Measurements from ENCODE around the gene THSD4. TPM values are rescaled to one million over a fixed set of nuclear protein-coding genes. Genes with fewer than 3 reads are reported as not detected.

The THSD4 gene
- total RNA-seq, 1 experiment from 2014 or later, result 65.4 TPM

DNA sequence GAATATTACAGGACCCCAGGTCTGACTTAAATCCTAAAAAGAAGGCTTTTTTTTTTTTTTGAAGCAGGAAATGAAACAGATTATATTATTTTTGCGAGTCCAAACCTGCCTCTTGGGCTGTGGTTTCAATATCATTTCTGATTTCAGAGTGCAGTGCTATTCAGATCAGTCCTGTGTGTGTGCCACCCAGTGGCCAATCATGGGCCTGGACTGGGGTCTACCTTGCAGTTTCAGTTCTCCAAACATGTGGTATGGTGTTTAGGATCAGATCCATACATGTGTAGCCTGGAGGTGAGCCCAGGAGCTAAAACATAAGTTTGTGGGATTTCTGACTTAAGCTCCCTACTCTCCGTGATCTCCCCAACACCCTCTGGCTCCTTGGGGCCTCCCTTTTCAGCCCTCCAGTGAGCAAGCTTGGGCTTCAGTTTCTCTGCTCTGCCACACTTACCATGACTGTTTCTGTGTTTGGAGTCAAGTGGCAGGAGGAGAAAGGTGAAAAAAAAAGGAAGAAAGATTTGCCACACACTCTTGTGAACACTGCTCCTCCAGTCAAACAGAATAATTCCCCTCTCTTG lies 12.1 kb upstream of the THSD4 start:
- H3K4me1 ChIP-seq (ENCODE audit: control insufficient read depth, insufficient read depth, low read length), result 0 out of 2 replicates have a peak, but pooled peaks cover 4% of the 10 kb centered on the region
- H3K27ac ChIP-seq (ENCODE audit: low read length), result peak overlapping the region; percentile 5
- CTCF ChIA-PET, result interaction anchor here (0.7 kb wide), 1 partner anchor 19 kb away, joined by 5 read pairs; no protein-coding TSS in a partner anchor
- TF ChIP-seq, protein P1, sequence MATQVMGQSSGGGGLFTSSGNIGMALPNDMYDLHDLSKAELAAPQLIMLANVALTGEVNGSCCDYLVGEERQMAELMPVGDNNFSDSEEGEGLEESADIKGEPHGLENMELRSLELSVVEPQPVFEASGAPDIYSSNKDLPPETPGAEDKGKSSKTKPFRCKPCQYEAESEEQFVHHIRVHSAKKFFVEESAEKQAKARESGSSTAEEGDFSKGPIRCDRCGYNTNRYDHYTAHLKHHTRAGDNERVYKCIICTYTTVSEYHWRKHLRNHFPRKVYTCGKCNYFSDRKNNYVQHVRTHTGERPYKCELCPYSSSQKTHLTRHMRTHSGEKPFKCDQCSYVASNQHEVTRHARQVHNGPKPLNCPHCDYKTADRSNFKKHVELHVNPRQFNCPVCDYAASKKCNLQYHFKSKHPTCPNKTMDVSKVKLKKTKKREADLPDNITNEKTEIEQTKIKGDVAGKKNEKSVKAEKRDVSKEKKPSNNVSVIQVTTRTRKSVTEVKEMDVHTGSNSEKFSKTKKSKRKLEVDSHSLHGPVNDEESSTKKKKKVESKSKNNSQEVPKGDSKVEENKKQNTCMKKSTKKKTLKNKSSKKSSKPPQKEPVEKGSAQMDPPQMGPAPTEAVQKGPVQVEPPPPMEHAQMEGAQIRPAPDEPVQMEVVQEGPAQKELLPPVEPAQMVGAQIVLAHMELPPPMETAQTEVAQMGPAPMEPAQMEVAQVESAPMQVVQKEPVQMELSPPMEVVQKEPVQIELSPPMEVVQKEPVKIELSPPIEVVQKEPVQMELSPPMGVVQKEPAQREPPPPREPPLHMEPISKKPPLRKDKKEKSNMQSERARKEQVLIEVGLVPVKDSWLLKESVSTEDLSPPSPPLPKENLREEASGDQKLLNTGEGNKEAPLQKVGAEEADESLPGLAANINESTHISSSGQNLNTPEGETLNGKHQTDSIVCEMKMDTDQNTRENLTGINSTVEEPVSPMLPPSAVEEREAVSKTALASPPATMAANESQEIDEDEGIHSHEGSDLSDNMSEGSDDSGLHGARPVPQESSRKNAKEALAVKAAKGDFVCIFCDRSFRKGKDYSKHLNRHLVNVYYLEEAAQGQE (IDR thresholded peaks at IDR 0.05; ENCODE audit: insufficient read depth in 1 of 2, low read depth in 2 of 2, low read length in 1 of 2), result no peak
- TF ChIP-seq, protein P2, sequence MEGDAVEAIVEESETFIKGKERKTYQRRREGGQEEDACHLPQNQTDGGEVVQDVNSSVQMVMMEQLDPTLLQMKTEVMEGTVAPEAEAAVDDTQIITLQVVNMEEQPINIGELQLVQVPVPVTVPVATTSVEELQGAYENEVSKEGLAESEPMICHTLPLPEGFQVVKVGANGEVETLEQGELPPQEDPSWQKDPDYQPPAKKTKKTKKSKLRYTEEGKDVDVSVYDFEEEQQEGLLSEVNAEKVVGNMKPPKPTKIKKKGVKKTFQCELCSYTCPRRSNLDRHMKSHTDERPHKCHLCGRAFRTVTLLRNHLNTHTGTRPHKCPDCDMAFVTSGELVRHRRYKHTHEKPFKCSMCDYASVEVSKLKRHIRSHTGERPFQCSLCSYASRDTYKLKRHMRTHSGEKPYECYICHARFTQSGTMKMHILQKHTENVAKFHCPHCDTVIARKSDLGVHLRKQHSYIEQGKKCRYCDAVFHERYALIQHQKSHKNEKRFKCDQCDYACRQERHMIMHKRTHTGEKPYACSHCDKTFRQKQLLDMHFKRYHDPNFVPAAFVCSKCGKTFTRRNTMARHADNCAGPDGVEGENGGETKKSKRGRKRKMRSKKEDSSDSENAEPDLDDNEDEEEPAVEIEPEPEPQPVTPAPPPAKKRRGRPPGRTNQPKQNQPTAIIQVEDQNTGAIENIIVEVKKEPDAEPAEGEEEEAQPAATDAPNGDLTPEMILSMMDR (IDR thresholded peaks at IDR 0.05), result peak; percentile 71
- H3K9me3 ChIP-seq (ENCODE audit: control insufficient read depth, insufficient read depth, low read depth, low read length), result no peaks in the 10 kb centered on the region
- no peaks in the 10 kb centered on the region for H3K36me3 ChIP-seq (ENCODE audit: control insufficient read depth, insufficient read depth, low read length)
- no peaks in the 10 kb centered on the region for H3K27me3 ChIP-seq (ENCODE audit: control insufficient read depth, insufficient read depth, low read length)
- H3K4me3 ChIP-seq (ENCODE audit: low read depth in 2 of 2, low read length in 2 of 2), result no peak overlapping the region
- intact Hi-C loops (cut with micrococcal nuclease; ENCODE audit: unreplicated experiment) (loop anchor here (5.0 kb wide), 1 partner anchor 91 kb away; no protein-coding TSS in a partner anchor), in situ Hi-C loops (cut with HindIII; ENCODE audit: low pct_unique_long_range_greater_than_20kb, low sequenced_read_pairs) (no loop called here)
- POLR2A ChIA-PET, result interaction anchor here (0.5 to 0.7 kb wide), 2 partner anchors 194 to 777 kb away, joined by 3 to 4 read pairs; no protein-coding TSS in a partner anchor
- BruUV-seq (replicated peaks), result no TSS peak
- ATAC-seq (peak; percentile 90), DNase-seq (ENCODE audit: low read depth, low spot score) (no peak)

DNA sequence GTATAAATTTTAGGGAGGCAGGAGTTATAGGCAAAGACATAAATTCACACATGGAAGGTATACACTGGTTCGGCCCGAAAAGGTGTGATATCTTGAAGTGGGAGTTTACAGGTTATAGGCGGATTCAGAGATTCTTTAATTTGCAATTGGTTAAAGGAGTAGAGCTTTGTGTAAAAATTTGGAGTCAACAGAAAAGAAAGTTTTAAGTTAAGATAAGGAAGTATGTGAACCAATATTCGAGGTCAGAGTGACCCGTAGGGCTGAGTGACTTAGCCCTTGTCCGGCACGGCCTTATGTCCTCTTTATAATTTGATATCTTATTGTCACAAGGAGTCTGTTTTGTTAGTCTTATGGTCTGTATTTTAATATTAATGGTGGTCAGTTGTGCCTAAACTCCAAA lies 10.6 kb upstream of the THSD4 start:
- H3K27me3 ChIP-seq (ENCODE audit: control insufficient read depth, insufficient read depth, low read length), result no peaks in the 10 kb centered on the region
- H3K36me3 ChIP-seq (ENCODE audit: control insufficient read depth, insufficient read depth, low read length), result no peaks in the 10 kb centered on the region
- BruUV-seq (replicated peaks), result no TSS peak
- in situ Hi-C loops (cut with HindIII; ENCODE audit: low pct_unique_long_range_greater_than_20kb, low sequenced_read_pairs) (no loop called here), intact Hi-C loops (cut with micrococcal nuclease; ENCODE audit: unreplicated experiment) (loop anchor here (5.0 kb wide), 1 partner anchor 92 kb away; no protein-coding TSS in a partner anchor)
- CTCF ChIA-PET, result interaction anchor here (1.1 kb wide), 1 partner anchor 336 kb away, joined by 3 read pairs; no protein-coding TSS in a partner anchor
- H3K27ac ChIP-seq (ENCODE audit: low read length), result peak overlapping the region; percentile 35; the same call in 1 of the 2 replicates
- H3K4me3 ChIP-seq (ENCODE audit: low read depth in 2 of 2, low read length in 2 of 2), result no peak overlapping the region
- H3K9me3 ChIP-seq (ENCODE audit: control insufficient read depth, insufficient read depth, low read depth, low read length), result no peaks in the 10 kb centered on the region
- no peak for ATAC-seq
- H3K4me1 ChIP-seq (ENCODE audit: control insufficient read depth, insufficient read depth, low read length), result 0 out of 2 replicates have a peak, but pooled peaks cover 4% of the 10 kb centered on the region
- DNase-seq (ENCODE audit: low read depth, low spot score), result no peak
- no peak for TF ChIP-seq SIN3A (IDR thresholded peaks at IDR 0.05; ENCODE audit: borderline replicate concordance, insufficient read depth, low read depth, low read length)
- TF ChIP-seq TCF7L2 (IDR thresholded peaks at IDR 0.05; ENCODE audit: low read depth, low read length), result no peak
- TF ChIP-seq, protein P2 (IDR thresholded peaks at IDR 0.05), result no peak
- TF ChIP-seq POLR2AphosphoS5 (IDR thresholded peaks at IDR 0.05; ENCODE audit: low read depth, low read length), result no peak
- TF ChIP-seq, protein P1 (IDR thresholded peaks at IDR 0.05; ENCODE audit: insufficient read depth in 1 of 2, low read depth in 2 of 2, low read length in 1 of 2), result no peak
- POLR2A ChIA-PET, result no interaction called here
